HepG2 (cell line): ENCODE measurements around the gene NTMT1. TPM values are rescaled to one million over a fixed set of nuclear protein-coding genes. Genes with fewer than 3 reads are reported as not detected.
A peak's percentile ranks its signal among the peaks of the same experiment; 100 is the strongest.

Experiments used
- ELF4 ChIP-seq: sonication (generic); formaldehyde crosslinking; IDR thresholded peaks from 2 replicates; pipeline ENCODE4 v1.5.0; 2020; ENCODE audit warnings: missing genetic modification reagents, mild to moderate bottlenecking, moderate library complexity, borderline replicate concordance
- FOXA1 ChIP-seq, 2 experiments: fragments of 450-650 bp in 1 of 2; sonication (generic) in 1 of 2; formaldehyde crosslinking in 1 of 2; IDR thresholded peaks; 2 replicates each; pipeline versions ENCODE4 v1.4.0 to v1.6.1; 2016 to 2020; ENCODE audit warnings: missing genetic modification reagents in 1 of 2
- HNF4G ChIP-seq, 2 experiments: sonication (generic) in 1 of 2; formaldehyde crosslinking in 1 of 2; IDR thresholded peaks; 2 replicates each; pipeline versions ENCODE4 v1.4.0 to v1.6.1; 2011 to 2020; ENCODE audit warnings: borderline replicate concordance in 2 of 2, low read depth in 2 of 2, mild to moderate bottlenecking in 2 of 2, low read length in 1 of 2, missing genetic modification reagents in 1 of 2, moderate library complexity in 1 of 2
- JUND ChIP-seq: sonication (generic); formaldehyde crosslinking; IDR thresholded peaks from 2 replicates; pipeline ENCODE4 v1.8.0; 2022; ENCODE audit warnings: mild to moderate bottlenecking, missing genetic modification reagents
- MTF1 ChIP-seq: sonication (generic); formaldehyde crosslinking; IDR thresholded peaks from 2 replicates; pipeline ENCODE4 v1.5.0; 2020; ENCODE audit warnings: missing genetic modification reagents
- NFIB ChIP-seq: sonication (generic); formaldehyde crosslinking; IDR thresholded peaks from 2 replicates; pipeline ENCODE4 v1.9.0; 2021; ENCODE audit warnings: missing genetic modification reagents, mild to moderate bottlenecking, borderline replicate concordance
- SATB2 ChIP-seq: sonication (generic); formaldehyde crosslinking; IDR thresholded peaks from 2 replicates; pipeline ENCODE4 v1.5.0; 2020; ENCODE audit warnings: missing genetic modification reagents
- SETDB1 ChIP-seq: sonication (generic); formaldehyde crosslinking; IDR thresholded peaks from 2 replicates; pipeline ENCODE4 v1.5.1; 2020; ENCODE audit warnings: missing genetic modification reagents, mild to moderate bottlenecking, borderline replicate concordance
- SOX6 ChIP-seq, 2 experiments: fragments of 450-650 bp in 1 of 2; sonication (generic) in 1 of 2; formaldehyde crosslinking in 1 of 2; IDR thresholded peaks; 2 replicates each; pipeline versions ENCODE4 v1.4.0 to v1.6.1; 2017 to 2020; ENCODE audit warnings: antibody characterized with exemption in 1 of 2, mild to moderate bottlenecking in 1 of 2, missing genetic modification reagents in 1 of 2
- TSC22D2 ChIP-seq: sonication (generic); formaldehyde crosslinking; IDR thresholded peaks from 2 replicates; pipeline ENCODE4 v1.5.1; 2020; ENCODE audit warnings: missing genetic modification reagents, mild to moderate bottlenecking, borderline replicate concordance
- ZBTB7B ChIP-seq: sonication (generic); formaldehyde crosslinking; IDR thresholded peaks from 2 replicates; pipeline ENCODE4 v1.4.0; 2020; ENCODE audit warnings: missing genetic modification reagents
- ZNF616 ChIP-seq: sonication (generic); formaldehyde crosslinking; IDR thresholded peaks from 2 replicates; pipeline ENCODE4 v1.5.0; 2020; ENCODE audit warnings: low read depth, mild to moderate bottlenecking, missing genetic modification reagents
- ZNF710 ChIP-seq: sonication (generic); formaldehyde crosslinking; IDR thresholded peaks from 2 replicates; pipeline ENCODE4 v1.5.0; 2020; ENCODE audit warnings: mild to moderate bottlenecking, missing genetic modification reagents, borderline replicate concordance
- ZNF720 ChIP-seq: sonication (generic); formaldehyde crosslinking; IDR thresholded peaks from 2 replicates; pipeline ENCODE4 v1.4.0; 2020; ENCODE audit warnings: missing genetic modification reagents
- ZNF737 ChIP-seq: sonication (generic); formaldehyde crosslinking; IDR thresholded peaks from 2 replicates; pipeline ENCODE4 v1.5.0; 2020; ENCODE audit warnings: missing genetic modification reagents, mild to moderate bottlenecking, borderline replicate concordance
- ZNF782 ChIP-seq: sonication (generic); formaldehyde crosslinking; IDR thresholded peaks from 2 replicates; pipeline ENCODE4 v1.4.0; 2020; ENCODE audit warnings: missing genetic modification reagents, mild to moderate bottlenecking, borderline replicate concordance
- ZNF790 ChIP-seq: sonication (generic); formaldehyde crosslinking; IDR thresholded peaks from 2 replicates; pipeline ENCODE4 v1.8.0; 2022; ENCODE audit warnings: missing genetic modification reagents, mild to moderate bottlenecking, borderline replicate concordance
- ZNF83 ChIP-seq: sonication (generic); formaldehyde crosslinking; IDR thresholded peaks from 2 replicates; pipeline ENCODE4 v1.4.0; 2020; ENCODE audit warnings: missing genetic modification reagents, mild to moderate bottlenecking, borderline replicate concordance
- ZNF883 ChIP-seq: sonication (generic); formaldehyde crosslinking; IDR thresholded peaks from 2 replicates; pipeline ENCODE4 v1.5.1; 2020; ENCODE audit warnings: mild to moderate bottlenecking, missing genetic modification reagents; ENCODE audit errors: not compliant biosample characterization
- polyA plus RNA-seq, 8 experiments: library from polyadenylated mRNA; depleted of rRNA in 3 of 8; stranded (reverse) in 7 of 8; unstranded in 1 of 8; fragments of >200 nt; fragmentation: Illumina TruSeq in 4 of 8; extraction: Trizol in 4 of 8; gene quantifications; 2 replicates each; pipeline versions ENCODE4 v1.2.1 to v1.2.3, GENCODE V29; 2011 to 2016; ENCODE audit warnings: low read depth in 4 of 8, missing spikeins in 1 of 8, mixed read lengths in 1 of 8; ENCODE audit not compliant: insufficient read depth in 1 of 8
- total RNA-seq, 5 experiments: library from RNA; depleted of rRNA; stranded (reverse); fragments of >200 nt; fragmentation: Illumina TruSeq; extraction: Trizol; gene quantifications; 2 replicates each; pipeline ENCODE4 v1.2.3, GENCODE V29; 2016; ENCODE audit warnings: low read depth in 1 of 5
- TF ChIP-seq, protein P1 (sequence below): IDR thresholded peaks from 2 replicates; pipeline ENCODE4 v1.6.1; 2016; ENCODE audit warnings: low read depth, missing genetic modification reagents, missing compliant biosample characterization

Gene NTMT1
- total and polyA plus RNA-seq, 2 of the 13 experiments (the other 11 are each of a cell fraction or from before 2014, with no cell fraction given) = 49.1 to 53.8 TPM

GRCh38 chr9:129619787-129620668 lies 5.9 kb upstream of the NTMT1 start (continued):
- no peak for TF ChIP-seq ZNF883 (CRISPR knock-in tag)
- TF ChIP-seq NFIB (CRISPR knock-in tag) = no peak
- no peak for TF ChIP-seq ZNF737
- TF ChIP-seq TSC22D2 (CRISPR knock-in tag) = no peak
- no peak for TF ChIP-seq ZNF616
- TF ChIP-seq ZNF790 = no peak
- no peak for TF ChIP-seq MTF1 (CRISPR knock-in tag)
- no peak for TF ChIP-seq ZNF782 (CRISPR knock-in tag)
- TF ChIP-seq SETDB1 (CRISPR knock-in tag) = no peak
- TF ChIP-seq JUND (CRISPR knock-in tag) = no peak
- no peak for TF ChIP-seq FOXA1 (IDR thresholded peaks at IDR 0.05)
- TF ChIP-seq FOXA1 (CRISPR knock-in tag; IDR thresholded peaks at IDR 0.05) = no peak
- TF ChIP-seq HNF4G (IDR thresholded peaks at IDR 0.05; ENCODE audit: borderline replicate concordance, low read depth, low read length) = no peak
- TF ChIP-seq HNF4G (CRISPR knock-in tag; IDR thresholded peaks at IDR 0.05; ENCODE audit: borderline replicate concordance, low read depth) = 0 out of 2 replicates have a peak, but pooled peaks have one; percentile 19
- no peak for TF ChIP-seq ZNF720
- TF ChIP-seq ELF4 (CRISPR knock-in tag) = no peak
- TF ChIP-seq ZNF83 (CRISPR knock-in tag) = no peak
- no peak for TF ChIP-seq SOX6 (IDR thresholded peaks at IDR 0.05)
- TF ChIP-seq SOX6 (CRISPR knock-in tag; IDR thresholded peaks at IDR 0.05) = no peak
- no peak for TF ChIP-seq SATB2 (CRISPR knock-in tag)
- 0 out of 2 replicates have a peak, but pooled peaks have one; percentile 36 for TF ChIP-seq ZBTB7B (CRISPR knock-in tag)
- TF ChIP-seq, protein P1, sequence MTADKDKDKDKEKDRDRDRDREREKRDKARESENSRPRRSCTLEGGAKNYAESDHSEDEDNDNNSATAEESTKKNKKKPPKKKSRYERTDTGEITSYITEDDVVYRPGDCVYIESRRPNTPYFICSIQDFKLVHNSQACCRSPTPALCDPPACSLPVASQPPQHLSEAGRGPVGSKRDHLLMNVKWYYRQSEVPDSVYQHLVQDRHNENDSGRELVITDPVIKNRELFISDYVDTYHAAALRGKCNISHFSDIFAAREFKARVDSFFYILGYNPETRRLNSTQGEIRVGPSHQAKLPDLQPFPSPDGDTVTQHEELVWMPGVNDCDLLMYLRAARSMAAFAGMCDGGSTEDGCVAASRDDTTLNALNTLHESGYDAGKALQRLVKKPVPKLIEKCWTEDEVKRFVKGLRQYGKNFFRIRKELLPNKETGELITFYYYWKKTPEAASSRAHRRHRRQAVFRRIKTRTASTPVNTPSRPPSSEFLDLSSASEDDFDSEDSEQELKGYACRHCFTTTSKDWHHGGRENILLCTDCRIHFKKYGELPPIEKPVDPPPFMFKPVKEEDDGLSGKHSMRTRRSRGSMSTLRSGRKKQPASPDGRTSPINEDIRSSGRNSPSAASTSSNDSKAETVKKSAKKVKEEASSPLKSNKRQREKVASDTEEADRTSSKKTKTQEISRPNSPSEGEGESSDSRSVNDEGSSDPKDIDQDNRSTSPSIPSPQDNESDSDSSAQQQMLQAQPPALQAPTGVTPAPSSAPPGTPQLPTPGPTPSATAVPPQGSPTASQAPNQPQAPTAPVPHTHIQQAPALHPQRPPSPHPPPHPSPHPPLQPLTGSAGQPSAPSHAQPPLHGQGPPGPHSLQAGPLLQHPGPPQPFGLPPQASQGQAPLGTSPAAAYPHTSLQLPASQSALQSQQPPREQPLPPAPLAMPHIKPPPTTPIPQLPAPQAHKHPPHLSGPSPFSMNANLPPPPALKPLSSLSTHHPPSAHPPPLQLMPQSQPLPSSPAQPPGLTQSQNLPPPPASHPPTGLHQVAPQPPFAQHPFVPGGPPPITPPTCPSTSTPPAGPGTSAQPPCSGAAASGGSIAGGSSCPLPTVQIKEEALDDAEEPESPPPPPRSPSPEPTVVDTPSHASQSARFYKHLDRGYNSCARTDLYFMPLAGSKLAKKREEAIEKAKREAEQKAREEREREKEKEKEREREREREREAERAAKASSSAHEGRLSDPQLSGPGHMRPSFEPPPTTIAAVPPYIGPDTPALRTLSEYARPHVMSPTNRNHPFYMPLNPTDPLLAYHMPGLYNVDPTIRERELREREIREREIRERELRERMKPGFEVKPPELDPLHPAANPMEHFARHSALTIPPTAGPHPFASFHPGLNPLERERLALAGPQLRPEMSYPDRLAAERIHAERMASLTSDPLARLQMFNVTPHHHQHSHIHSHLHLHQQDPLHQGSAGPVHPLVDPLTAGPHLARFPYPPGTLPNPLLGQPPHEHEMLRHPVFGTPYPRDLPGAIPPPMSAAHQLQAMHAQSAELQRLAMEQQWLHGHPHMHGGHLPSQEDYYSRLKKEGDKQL (CRISPR knock-in tag) = no peak
- no peak for TF ChIP-seq ZNF710 (CRISPR knock-in tag)
